NB4 (cell line): Measurements from ENCODE around the gene BNC2.

ENCODE experiments used
- POLR2A ChIP-seq: IDR thresholded peaks from 2 replicates; pipeline ENCODE4 v1.6.1; 2011; ENCODE audit warnings: mild to moderate bottlenecking; ENCODE audit not compliant: insufficient read length; ENCODE audit errors: extremely low read depth
- TF ChIP-seq, protein P1 (sequence below): IDR thresholded peaks from one replicate; pipeline ENCODE4 v1.5.1; 2012; ENCODE audit warnings: low read depth, low read length

DNA sequence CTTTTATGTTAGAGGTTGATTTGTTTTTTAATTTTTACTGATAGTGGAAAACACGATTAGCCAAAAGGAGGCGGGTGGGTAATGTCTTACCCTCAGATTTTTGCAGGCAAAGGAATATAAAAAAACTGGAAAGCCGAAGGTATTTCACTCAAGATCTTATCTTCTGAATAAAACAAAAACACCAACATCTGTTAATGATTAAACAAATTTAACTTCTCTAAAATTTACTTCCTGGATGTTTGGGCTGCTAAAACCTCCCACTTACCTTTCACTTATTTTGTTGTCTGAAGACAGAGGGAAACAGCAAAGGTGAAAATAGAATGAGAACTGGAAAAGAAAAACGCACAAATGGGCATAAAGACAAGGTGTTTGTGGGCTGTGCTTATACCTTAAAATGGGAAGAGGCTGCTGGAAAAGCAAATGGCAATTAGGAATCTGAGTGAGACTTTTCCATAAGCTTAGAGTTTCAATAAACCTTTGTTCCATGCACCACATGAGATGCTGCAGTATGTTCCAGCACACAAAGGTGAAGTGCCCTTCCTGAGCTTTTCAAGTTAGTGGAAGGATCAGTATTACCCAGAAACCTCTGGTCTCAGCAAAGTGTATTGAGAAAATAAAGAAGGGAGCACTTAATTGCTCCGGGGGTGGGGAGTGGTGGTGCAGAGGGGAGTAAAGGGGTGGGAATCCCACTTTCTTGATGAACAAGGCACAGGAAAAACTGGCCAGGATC lies 298.3 kb downstream of the BNC2 start:
- TF ChIP-seq POLR2A, result no peak
- TF ChIP-seq, protein P1, sequence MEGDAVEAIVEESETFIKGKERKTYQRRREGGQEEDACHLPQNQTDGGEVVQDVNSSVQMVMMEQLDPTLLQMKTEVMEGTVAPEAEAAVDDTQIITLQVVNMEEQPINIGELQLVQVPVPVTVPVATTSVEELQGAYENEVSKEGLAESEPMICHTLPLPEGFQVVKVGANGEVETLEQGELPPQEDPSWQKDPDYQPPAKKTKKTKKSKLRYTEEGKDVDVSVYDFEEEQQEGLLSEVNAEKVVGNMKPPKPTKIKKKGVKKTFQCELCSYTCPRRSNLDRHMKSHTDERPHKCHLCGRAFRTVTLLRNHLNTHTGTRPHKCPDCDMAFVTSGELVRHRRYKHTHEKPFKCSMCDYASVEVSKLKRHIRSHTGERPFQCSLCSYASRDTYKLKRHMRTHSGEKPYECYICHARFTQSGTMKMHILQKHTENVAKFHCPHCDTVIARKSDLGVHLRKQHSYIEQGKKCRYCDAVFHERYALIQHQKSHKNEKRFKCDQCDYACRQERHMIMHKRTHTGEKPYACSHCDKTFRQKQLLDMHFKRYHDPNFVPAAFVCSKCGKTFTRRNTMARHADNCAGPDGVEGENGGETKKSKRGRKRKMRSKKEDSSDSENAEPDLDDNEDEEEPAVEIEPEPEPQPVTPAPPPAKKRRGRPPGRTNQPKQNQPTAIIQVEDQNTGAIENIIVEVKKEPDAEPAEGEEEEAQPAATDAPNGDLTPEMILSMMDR, result no peak
